PFSK-1 (cell line): ENCODE data around the gene MIP.
A peak's percentile ranks its signal among the peaks of the same experiment; 100 is the strongest.

Experiments
- REST ChIP-seq, 2 experiments: IDR thresholded peaks; 2 replicates each; pipeline versions ENCODE4 v1.6.1 to v1.8.0; 2011 to 2012; ENCODE audit warnings: low read depth in 2 of 2, low read length in 2 of 2, control low read depth in 1 of 2, inconsistent platforms in 1 of 2, mild to moderate bottlenecking in 1 of 2, moderate library complexity in 1 of 2; ENCODE audit not compliant: insufficient read depth in 1 of 2
- TAF1 ChIP-seq: IDR thresholded peaks from 2 replicates; pipeline ENCODE4 v1.6.1; 2012; ENCODE audit warnings: low read length, control low read depth, borderline replicate concordance; ENCODE audit not compliant: insufficient read depth

- TF ChIP-seq REST (IDR thresholded peaks at IDR 0.05; ENCODE audit: insufficient read depth in 1 of 2, low read depth in 2 of 2, low read length in 2 of 2) = peak in 1 of 2 experiments; percentile 64; a peak in 1 of 4 replicates
- no peak for TF ChIP-seq TAF1
These were observed 36.7 kb downstream of the MIP start for GRCh38 chr12:56417739-56418138.
